Skin of body (tissue), 2 donors: ENCODE results near the gene BAIAP3. TPM values are rescaled to one million over a fixed set of nuclear protein-coding genes. Genes with fewer than 3 reads are reported as not detected.

ENCODE experiments used
- DNase-seq: peaks from one replicate; lab custom pipeline; 2025; lab: John Stamatoyannopoulos, UW
- total RNA-seq: library from RNA; depleted of rRNA; stranded (reverse); fragments of >200 nt; gene quantifications from one replicate; pipeline ENCODE4 v1.2.3, GENCODE V29; 2014

The BAIAP3 gene
- total RNA-seq, 1 donor from 2014 or later, result 1.2 TPM

- no peak for DNase-seq
Observed at GRCh38 chr16:1387331-1387730, 53.9 kb downstream of the BAIAP3 start.

GRCh38 chr16:1389762-1390161 is 56.3 kb downstream of the BAIAP3 start:
- DNase-seq, result no peak

- no peak for DNase-seq
Observed at GRCh38 chr16:1390239-1390779, 56.9 kb downstream of the BAIAP3 start.

GRCh38 chr16:1392826-1393225 is 59.4 kb downstream of the BAIAP3 start:
- DNase-seq, result no peak

GRCh38 chr16:1393613-1394176 is 60.2 kb downstream of the BAIAP3 start:
- DNase-seq, result no peak

GRCh38 chr16:1394367-1394951 is 61.0 kb downstream of the BAIAP3 start:
- no peak for DNase-seq

GRCh38 chr16:1395444-1396031 is 62.1 kb downstream of the BAIAP3 start:
- DNase-seq, result no peak

- no peak for DNase-seq
Observed at GRCh38 chr16:1397779-1398178, 64.3 kb downstream of the BAIAP3 start.

GRCh38 chr16:1398351-1398750 is 64.9 kb downstream of the BAIAP3 start:
- no peak for DNase-seq

Other genes with a start within 250 kb of the BAIAP3 start
- not detected for gene C1QTNF8, start 237.4 kb upstream of the BAIAP3 start, total RNA-seq
- 12.6 TPM for gene CACNA1H, start 180.5 kb upstream of the BAIAP3 start, total RNA-seq
- gene TPSG1, start 108.4 kb upstream of the BAIAP3 start, total RNA-seq, result not detected
- gene TPSB2, start 103.5 kb upstream of the BAIAP3 start, total RNA-seq, result 3.9 TPM
- 11.6 TPM for gene TPSAB1, start 92.9 kb upstream of the BAIAP3 start, total RNA-seq
- gene TPSD1, start 77.6 kb upstream of the BAIAP3 start, total RNA-seq, result 1.3 TPM
- gene UBE2I, start 24.0 kb upstream of the BAIAP3 start, total RNA-seq, result 44.5 TPM
- gene TSR3, start 18.2 kb downstream of the BAIAP3 start, total RNA-seq, result 24.6 TPM
- 24.6 TPM for gene GNPTG, start 18.3 kb downstream of the BAIAP3 start, total RNA-seq
- 9.8 TPM for gene UNKL, start 81.1 kb downstream of the BAIAP3 start, total RNA-seq
- 8.1 TPM for gene UQCC4, start 87.1 kb downstream of the BAIAP3 start, total RNA-seq
- not detected for gene PERCC1, start 97.4 kb downstream of the BAIAP3 start, total RNA-seq
- gene CCDC154, start 110.9 kb downstream of the BAIAP3 start, total RNA-seq, result 0.49 TPM
- 34.8 TPM for gene CLCN7, start 141.4 kb downstream of the BAIAP3 start, total RNA-seq
- gene PTX4, start 155.3 kb downstream of the BAIAP3 start, total RNA-seq, result 0.10 TPM
- 19.4 TPM for gene TELO2, start 159.7 kb downstream of the BAIAP3 start, total RNA-seq
- gene TMEM204, start 200.0 kb downstream of the BAIAP3 start, total RNA-seq, result 6.2 TPM